ENCODE results near the gene DEFB132.
"Not testable (repeated sequence)": the region's sequence is repeated elsewhere in the genome, so short reads cannot be mapped to it uniquely, and the experiment has no call there.

DEFB132 gene, protein sequence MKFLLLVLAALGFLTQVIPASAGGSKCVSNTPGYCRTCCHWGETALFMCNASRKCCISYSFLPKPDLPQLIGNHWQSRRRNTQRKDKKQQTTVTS

DNA sequence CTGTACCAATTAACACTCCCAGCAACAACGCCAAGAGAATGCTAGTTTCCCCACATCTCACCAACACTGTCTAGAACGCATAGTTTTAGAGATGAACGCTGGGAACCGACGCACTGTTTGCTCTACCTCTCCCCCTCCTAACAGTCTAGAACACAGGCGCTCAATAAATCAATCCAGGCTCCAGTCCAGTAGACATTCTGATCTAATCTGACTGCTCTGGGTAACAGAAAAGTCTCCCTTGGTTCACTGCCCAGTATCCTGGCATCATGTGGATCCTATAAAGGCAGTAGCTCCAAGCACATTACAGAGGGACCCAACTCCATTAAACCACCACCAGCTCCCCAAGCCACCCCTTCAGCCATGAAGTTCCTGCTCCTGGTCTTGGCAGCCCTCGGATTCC, at the start of gene DEFB132:
TSS of gene DEFB132 (plus strand) at position 306 of the 400 bp plus-strand sequence. CDS start at position 361, 55 bp downstream.
- in situ Hi-C loops (cut with HindIII; ENCODE audit: low sequenced_read_pairs) = no loop called here

DNA sequence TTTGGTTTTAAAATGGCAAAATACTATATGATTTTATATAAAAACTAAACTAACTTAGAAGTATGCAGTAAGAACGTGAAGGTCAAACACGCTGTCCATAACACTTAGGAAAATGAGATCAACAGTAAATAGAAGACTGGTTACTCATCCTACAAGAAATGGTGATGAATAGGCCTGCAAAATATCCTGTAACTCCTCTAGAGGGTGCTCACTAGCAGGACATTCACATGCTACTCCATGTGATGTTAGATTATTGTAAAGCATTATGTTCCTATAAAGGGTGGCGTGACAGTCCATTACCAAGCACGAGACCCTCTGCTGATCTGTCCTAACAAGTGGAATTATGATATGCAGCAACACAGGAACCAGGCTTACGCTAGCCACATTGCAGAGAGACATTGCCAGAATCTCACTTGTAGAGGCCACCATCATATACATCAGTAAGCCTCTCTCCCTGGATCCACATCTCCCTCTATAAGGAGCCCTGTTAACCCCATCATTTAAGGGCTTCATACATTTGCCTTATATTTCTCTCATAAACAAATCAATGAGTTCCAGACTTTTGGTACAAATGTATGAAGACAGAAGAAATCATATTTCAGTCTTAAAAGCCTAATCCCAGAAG, 48.5 kb upstream of the DEFB132 start:
- in situ Hi-C loops (cut with HindIII; ENCODE audit: low sequenced_read_pairs) = no loop called here

DNA sequence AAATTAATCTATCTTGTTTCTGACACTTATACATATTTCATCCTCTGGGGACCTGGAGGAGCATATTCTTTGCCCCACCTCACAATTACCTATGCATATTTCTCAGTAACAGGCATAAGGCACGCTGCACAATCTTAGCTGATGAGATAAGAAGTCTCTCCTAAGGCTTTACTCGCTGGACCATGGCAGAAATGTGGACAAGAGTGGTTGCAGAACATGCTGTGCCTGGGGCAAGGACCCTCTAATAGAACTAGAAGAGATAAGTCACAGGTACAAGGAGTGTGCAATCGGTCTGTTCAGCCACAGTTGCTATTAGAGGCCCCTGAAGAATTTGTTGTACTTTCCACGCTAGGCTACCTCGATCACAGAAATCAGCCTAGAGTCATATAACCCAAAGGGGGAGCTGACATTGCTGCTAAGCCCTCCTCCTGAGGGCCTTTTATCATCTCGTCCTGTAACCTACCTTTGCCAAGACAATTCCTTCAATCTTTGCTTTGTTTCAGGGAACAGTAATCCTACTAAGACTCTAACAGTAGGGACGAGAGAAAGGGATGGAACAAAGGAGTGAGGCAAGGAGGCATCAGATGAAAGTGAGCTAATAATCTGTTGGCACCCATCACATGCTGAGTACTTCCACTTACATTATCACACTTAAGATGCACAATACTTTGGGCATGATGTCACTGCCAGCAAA, 46.6 kb upstream of the DEFB132 start:
- in situ Hi-C loops (cut with HindIII; ENCODE audit: low sequenced_read_pairs) = no loop called here

DNA sequence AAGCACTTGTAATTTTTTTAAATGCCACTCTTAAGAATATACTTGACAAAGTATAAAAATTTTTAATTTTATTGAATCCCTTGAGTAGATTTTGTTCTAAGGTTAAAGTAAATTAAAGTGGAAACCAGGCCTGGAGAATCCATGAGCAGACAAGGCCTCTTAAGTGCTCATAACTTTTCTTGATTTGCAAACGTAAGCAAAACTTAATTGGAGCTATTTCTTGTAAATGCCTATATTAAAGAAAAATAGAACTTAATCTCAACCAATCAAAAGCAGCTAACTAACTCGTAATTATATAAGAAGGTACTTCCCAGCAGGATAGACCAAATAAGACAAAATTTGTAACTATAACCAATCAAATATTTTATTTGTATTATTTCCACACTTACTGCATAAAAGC, 43.1 kb upstream of the DEFB132 start:
- in situ Hi-C loops (cut with HindIII; ENCODE audit: low sequenced_read_pairs) = no loop called here

DNA sequence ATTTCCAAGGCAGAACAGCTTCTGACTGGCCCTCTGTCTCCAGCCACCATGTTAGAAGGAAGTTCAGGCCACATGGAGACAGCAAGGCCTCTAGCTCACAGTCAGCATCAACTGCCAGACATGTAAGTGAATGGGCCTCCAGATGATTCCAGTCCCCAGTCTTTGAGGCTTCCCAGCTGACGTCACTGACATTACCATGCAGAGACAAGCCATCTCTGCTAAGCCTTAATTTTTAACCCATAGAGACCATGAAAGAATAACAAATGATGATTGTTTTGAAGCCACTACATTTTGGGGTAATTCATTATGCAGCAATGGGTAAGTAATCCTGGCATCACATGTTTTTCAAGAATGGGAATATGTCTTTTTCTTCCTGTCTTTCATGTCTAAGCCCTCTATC, 41.7 kb upstream of the DEFB132 start:
- in situ Hi-C loops (cut with HindIII; ENCODE audit: low sequenced_read_pairs) = no loop called here

DNA sequence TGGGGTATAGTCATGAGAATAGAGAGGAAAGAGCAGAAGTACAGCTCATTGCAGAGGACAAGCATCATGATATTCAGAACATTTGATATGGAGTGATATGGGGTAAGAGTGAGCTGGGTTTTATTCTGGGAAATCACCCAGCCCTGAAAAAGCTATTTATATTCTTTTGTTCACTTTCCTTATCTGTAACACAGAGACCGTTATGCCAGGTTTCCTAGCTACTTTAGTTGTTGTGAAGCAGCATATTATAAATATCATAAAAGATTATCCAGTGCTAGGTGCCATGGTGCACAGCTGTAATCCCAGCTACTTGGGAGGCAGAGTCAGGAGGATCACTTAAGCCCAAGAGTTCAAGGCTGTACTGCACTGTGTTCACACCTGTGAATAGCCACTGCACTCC, 40.3 kb upstream of the DEFB132 start:
- in situ Hi-C loops (cut with HindIII; ENCODE audit: low sequenced_read_pairs) = no loop called here

DNA sequence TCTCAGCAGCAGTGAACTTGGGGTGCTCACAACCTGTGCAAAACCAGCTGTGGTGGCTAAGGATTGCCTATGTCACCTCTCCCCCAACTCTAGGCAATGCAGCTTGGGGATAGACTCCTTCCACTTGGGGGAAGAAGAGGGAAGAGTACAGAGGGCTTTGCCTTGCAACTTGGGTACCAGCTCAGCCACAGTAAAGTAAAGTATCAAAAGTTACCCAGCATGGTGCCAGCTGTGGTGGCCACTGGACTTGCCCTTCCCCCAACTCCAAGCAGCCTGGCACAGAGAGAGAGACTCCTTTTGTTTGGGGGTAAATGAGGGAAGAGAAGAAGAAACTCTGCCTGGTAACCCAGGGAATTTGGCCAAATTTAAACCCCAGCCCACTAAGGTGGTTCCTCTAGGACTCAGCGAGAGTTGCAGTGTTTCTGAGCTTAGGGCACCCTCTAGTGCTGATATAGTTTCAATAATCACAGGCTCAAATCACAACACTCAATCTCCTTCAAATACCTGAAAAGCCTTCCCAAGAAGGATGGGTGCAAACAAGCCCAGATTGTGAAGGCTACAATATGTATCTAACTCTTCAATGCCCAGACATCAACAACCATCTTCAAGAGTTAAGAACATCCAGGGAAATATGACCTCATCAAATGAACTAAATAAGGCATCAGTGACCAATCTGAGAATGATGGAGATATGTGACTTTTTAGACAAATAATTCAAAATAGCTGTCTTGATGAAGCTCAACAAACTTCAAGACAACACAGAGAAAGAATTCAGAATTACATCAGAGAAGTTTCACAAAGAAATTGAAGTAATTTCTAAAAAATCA, 38.0 kb upstream of the DEFB132 start:
- in situ Hi-C loops (cut with HindIII; ENCODE audit: low sequenced_read_pairs) = loop anchor here (10.0 kb wide), 1 partner anchor 115 kb away; no protein-coding TSS in a partner anchor

DNA sequence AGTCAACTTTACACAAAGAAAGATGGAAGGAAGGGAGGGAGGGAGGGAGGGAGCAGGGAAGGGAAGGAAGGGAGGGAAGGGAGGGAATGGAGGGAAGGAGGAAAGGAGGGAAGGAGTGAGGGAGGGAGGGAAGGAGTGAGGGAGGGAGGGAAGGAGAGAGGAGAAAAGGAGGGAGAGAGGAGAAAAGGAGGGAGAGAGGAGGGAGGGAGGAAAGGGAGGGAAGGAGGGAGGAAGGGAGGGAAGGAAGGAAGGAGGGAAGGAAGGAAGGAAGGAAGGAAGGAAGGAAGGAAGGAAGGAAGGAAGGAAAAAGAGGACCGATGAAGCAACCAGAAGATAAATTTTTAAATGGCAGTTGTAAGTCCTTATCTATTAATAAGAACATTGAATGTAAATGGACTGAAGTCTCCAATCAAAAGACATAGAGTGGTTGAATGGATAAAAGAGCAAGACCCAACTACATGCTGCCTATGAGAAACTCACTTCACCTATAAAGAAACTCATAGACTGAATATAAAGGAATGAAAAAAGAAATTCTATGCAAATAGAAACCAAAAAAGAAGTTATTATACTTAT, 36.2 kb upstream of the DEFB132 start:
- in situ Hi-C loops (cut with HindIII; ENCODE audit: low sequenced_read_pairs) = loop anchor here (10.0 kb wide), 1 partner anchor 113 kb away; no protein-coding TSS in a partner anchor

DNA sequence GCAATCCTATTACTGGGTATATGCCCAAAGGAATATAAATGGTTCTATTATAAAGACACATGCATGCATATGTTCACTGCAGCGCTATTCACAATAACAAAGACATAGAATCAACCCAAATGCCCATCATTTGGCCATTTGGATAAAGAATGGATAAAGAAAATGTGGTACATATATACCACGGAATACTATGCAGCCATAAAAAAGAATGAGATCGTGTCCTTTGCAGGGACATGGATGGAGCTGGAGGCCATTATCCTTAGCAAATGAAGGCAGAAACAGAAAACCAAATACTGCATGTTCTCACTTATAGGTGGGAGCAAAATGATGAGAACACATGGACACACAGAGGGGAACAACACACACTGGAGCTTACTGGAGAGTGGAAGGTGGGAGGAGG, 31.6 kb upstream of the DEFB132 start:
- in situ Hi-C loops (cut with HindIII; ENCODE audit: low sequenced_read_pairs) = loop anchor here (5.0 to 10.0 kb wide), 2 partner anchors 89 to 109 kb away; no protein-coding TSS in a partner anchor

DNA sequence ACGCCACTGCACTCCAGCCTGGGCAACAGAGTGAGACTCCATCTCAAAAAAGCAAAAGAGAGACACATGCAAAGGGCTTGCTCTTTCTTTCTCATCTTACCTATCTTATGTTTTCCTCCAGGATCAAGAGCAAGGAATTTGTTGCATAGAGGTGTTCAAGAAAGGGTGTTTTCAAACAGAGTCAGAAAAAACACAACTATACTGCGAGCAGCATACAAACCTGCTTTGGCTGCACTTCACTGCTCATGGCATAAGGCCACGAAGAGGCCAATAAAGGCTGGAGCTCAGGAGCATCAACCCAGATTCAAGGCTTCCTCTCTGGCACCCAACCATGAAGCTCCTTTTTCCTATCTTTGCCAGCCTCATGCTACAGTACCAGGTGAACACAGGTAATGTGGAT, 30.6 kb upstream of the DEFB132 start, which contains the start of gene DEFB129:
TSS of gene DEFB129 (plus strand) at position 301 of the 400 bp plus-strand sequence. CDS start at position 332, 31 bp downstream.
- in situ Hi-C loops (cut with HindIII; ENCODE audit: low sequenced_read_pairs) = loop anchor here (5.0 to 10.0 kb wide), 2 partner anchors 90 to 108 kb away; no protein-coding TSS in a partner anchor

DNA sequence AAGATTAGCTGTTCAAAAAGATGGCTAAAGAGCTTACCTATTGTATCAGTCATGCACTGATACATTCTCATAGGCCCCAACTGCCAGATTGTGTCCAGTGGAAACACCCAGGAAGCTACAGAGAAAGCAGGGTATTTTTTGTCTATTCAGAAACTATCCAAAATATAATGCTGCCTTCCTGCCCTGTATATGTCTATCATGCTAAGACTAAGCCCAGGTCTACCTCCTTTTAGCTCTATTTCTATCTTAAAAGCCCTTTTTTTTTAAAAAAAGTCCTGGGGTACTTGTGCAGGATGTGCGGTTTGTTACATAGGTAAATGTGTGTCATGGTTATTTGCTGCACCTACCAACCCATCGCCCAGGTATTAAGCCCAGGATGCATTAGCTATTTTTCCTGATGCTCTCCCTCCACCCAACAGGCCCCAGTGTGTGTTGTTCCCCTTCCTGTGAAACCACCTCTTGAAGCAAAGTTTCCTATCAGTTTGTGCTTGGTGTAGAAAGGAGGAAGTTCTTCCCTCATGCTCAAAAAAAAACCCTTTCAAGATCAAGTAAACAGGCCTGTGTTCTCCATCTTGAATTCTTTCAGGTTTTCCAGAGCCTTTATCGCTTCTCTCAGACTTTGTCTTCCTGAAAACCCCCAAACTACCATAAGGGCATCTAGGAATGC, 30.0 kb upstream of the DEFB132 start:
- in situ Hi-C loops (cut with HindIII; ENCODE audit: low sequenced_read_pairs) = loop anchor here (5.0 to 10.0 kb wide), 2 partner anchors 90 to 107 kb away; no protein-coding TSS in a partner anchor

DNA sequence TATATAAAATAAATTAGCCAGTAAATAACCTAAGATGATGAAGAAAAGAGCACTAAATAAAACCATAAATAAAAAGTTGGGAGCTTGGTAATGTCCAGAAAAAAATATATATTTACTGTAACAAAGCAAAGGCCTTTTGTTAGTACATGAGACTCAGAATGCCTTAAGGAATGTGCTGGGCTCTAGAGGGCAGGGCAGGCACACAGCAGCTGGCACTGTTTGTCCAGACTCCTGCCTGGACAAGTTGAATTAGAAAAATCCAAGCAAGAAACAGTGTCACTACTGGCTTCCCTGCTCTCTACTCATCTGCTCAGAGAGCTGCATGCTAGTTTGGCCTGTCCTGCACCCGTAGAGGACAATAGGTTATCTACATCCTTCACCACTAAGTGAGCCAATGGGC, 21.6 kb upstream of the DEFB132 start:
- in situ Hi-C loops (cut with HindIII; ENCODE audit: low sequenced_read_pairs) = loop anchor here (5.0 kb wide), 1 partner anchor 69 kb away; no protein-coding TSS in a partner anchor

DNA sequence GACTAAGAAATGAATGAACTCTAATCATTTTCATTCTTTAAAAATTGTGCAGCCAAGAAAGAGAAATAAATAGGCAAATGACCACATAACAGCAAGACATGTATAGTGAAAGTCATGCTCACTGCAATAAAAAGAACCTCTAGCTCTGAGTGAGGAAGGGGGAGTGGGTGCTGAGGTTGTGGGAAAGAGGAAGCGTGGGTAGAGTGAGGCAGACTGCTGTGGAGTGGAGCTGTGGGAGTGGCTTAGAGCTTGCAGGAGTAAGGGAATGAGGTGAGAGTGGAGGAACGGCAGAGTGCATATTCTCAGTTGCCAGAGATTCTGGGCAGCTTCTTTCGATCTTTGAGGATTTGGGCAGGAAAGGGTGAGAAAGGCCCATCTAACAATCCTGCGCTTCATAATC, 20.0 kb upstream of the DEFB132 start:
- in situ Hi-C loops (cut with HindIII; ENCODE audit: low sequenced_read_pairs) = loop anchor here (5.0 kb wide), 1 partner anchor 70 kb away; no protein-coding TSS in a partner anchor

DNA sequence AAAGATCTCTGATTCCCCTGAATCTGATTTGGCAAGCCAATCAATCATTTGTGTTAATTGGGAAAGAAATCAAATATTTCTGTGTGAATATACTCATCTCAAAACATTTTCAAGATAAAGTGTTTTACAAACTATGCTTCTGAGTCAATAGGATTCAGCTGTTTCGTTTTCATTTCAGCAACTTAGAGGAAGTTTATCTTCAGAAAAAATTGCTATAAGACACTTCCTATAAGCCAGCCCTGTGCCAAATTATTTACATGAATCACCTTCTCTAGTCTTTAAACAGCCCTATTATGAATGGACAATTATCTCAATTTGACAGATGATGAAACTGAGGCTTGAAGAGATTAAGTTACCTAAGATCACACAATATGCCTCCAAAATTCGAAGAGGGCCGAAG, 19.6 kb upstream of the DEFB132 start:
- in situ Hi-C loops (cut with HindIII; ENCODE audit: low sequenced_read_pairs) = loop anchor here (5.0 kb wide), 1 partner anchor 71 kb away; no protein-coding TSS in a partner anchor

DNA sequence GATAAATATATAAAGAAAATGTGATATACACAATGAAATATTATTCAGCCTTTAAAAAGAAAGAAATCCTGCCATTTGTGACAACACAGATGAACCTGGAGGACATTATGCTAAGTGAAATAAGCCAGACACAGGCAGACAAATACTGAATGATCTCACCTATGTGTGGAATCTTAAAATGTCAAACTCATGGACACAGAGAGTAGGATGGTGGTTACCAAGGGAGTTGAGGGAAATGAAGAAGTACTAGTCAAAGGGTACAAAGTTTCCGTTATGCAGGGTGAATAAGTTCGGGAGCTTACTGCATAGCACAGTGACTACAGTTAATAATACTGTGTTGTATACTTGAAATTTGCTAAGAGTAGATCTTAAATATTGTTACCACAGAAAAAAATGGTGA, 14.6 kb upstream of the DEFB132 start:
- in situ Hi-C loops (cut with HindIII; ENCODE audit: low sequenced_read_pairs) = no loop called here

DNA sequence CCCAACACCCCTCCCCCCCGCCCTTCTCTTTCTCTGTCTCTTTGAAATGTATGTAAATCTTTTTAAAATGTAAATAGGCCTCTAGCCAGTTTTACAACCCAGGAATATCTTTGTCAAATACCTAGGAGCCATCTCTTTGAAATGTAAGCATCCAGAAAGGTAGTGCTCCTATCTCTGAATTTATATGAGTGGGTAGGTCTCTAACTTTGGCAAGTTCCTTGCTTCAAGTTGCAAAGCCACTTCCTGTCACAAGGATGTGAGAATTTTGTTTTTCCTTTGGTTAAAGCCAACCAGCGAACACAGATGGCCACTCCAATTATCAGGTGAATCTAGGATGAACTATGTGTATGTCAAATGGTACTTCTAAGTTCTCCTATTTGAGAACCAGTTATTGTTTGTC, 6.2 kb upstream of the DEFB132 start:
- in situ Hi-C loops (cut with HindIII; ENCODE audit: low sequenced_read_pairs) = no loop called here

DNA sequence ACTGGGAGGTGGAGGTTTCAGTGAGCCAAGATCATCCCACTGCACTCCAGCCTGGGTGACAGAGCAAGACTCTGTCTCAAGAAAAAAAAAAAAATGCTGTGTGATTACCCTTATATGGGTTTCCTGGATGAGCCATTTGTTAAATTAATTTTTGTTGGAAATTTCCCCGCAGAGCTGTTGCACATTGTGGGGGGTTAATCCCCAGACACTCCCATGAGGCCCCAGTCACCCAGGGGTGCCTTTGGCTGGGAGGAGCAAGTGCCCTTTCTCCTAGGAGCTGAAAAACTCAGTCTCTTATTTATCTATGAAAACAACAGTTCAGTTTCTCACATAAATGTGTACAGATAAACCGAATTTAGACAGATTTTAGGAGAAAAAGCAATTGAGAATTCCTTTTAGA, 4.7 kb upstream of the DEFB132 start:
- in situ Hi-C loops (cut with HindIII; ENCODE audit: low sequenced_read_pairs) = no loop called here

DNA sequence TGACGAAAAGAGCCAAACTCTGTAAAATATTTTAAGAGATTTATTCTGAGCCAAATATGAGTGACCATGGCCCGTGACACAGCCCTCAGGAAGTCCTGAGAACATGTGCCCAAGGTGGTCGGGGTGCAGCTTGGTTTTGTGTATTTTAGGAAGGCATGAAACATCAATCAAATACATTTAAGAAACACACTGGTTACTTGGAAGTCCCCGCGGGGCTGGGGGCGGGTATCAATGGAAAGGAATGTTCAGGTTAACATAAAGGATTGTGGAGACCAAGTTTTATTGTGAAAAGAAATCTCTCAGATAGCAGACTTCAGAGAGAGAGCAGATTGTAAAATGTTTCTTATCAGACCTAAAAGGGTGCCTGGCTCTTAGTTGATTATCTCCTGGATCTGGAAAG, 4.1 kb upstream of the DEFB132 start:
- in situ Hi-C loops (cut with HindIII; ENCODE audit: low sequenced_read_pairs) = not testable (repeated sequence)

DNA sequence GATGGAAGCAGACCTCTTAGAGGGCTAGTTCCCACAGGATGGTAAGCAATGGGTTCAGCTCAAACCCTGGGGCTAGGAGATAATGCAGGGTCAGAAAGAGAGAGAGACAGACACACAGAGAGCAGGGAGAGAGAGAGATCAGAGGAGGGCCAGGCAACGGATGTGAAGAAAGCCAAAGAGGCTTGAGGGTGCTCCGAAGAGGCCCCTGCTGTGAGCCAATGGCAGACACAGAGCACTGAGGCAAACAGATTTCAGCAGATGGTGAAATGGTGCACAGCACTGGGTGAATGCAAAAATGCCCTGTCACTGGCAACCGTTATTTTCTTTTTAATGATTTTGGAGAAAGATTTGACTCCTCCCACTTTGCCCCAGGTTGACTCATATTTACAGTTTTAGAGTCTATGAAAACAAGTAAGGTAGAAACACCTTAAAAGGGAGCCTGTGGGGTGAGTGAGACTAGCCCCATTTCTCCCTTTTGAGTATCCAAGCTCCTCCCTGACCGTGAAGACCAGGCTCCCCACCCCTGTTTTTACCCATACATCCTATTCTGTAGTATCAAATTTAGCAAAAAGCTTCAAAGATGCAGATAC, 840 bp downstream of the DEFB132 start:
- in situ Hi-C loops (cut with HindIII; ENCODE audit: low sequenced_read_pairs) = no loop called here

DNA sequence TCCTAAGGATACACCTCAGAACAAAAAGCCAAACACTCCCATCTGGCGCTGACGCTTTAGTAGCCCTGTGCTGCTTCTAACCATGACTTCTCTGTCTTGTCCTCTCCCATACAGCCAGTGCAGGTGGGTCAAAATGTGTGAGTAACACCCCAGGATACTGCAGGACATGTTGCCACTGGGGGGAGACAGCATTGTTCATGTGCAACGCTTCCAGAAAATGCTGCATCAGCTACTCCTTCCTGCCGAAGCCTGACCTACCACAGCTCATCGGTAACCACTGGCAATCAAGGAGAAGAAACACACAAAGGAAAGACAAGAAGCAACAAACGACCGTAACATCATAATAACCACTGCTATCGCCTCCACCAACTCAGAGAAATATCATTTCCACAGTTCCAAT, 1.4 kb downstream of the DEFB132 start:
- in situ Hi-C loops (cut with HindIII; ENCODE audit: low sequenced_read_pairs) = no loop called here
